ENCODE data around the gene PLPP2. TPM values are rescaled to one million over a fixed set of nuclear protein-coding genes. Genes with fewer than 3 reads are reported as not detected.

Gene PLPP2
- total RNA-seq, 2 experiments from 2014 or later: 0.03 to 0.80 TPM

Other genes with a start within 250 kb of the PLPP2 start
- not detected in 2 replicates for gene OR4F17, start 184.3 kb downstream of the PLPP2 start, total RNA-seq (2014; rRNA removed; shearing (Covaris generic))
- 0.88 TPM in 1 of 2 replicates, not detected in the other for gene OR4F17, start 184.3 kb downstream of the PLPP2 start, total RNA-seq (2022)
- gene MIER2, start 53.4 kb upstream of the PLPP2 start, total RNA-seq (2014; rRNA removed; shearing (Covaris generic)): 21.6 and 30.2 TPM in 2 replicates
- 29.1 and 33.0 TPM in 2 replicates for gene MIER2, start 53.4 kb upstream of the PLPP2 start, total RNA-seq (2022)
- gene C2CD4C, start 117.7 kb upstream of the PLPP2 start, total RNA-seq (2014; rRNA removed; shearing (Covaris generic)): 0.16 and 0.67 TPM in 2 replicates
- 0.44 and 0.59 TPM in 2 replicates for gene C2CD4C, start 117.7 kb upstream of the PLPP2 start, total RNA-seq (2022)
- gene SHC2, start 169.6 kb upstream of the PLPP2 start, total RNA-seq (2014; rRNA removed; shearing (Covaris generic)): 0.28 TPM in 1 of 2 replicates, not detected in the other
- 0.48 and 0.65 TPM in 2 replicates for gene SHC2, start 169.6 kb upstream of the PLPP2 start, total RNA-seq (2022)
- 0.26 and 0.69 TPM in 2 replicates for gene MADCAM1, start 205.1 kb upstream of the PLPP2 start, total RNA-seq (2014; rRNA removed; shearing (Covaris generic))
- gene MADCAM1, start 205.1 kb upstream of the PLPP2 start, total RNA-seq (2022): 2.0 TPM in 2 replicates
- gene TPGS1, start 216.1 kb upstream of the PLPP2 start, total RNA-seq (2014; rRNA removed; shearing (Covaris generic)): 17.2 and 25.6 TPM in 2 replicates
- gene TPGS1, start 216.1 kb upstream of the PLPP2 start, total RNA-seq (2022): 20.8 and 24.4 TPM in 2 replicates
- gene CDC34, start 240.4 kb upstream of the PLPP2 start, total RNA-seq (2014; rRNA removed; shearing (Covaris generic)): 65.2 and 77.2 TPM in 2 replicates
- gene CDC34, start 240.4 kb upstream of the PLPP2 start, total RNA-seq (2022): 58.0 and 58.2 TPM in 2 replicates

All from OCI-LY7 (cell line).